ENCODE measurements around the gene SLC25A31.

The SLC25A31 gene

GRCh38 chr4:127791391-127791790, 61.2 kb downstream of the SLC25A31 start:
- in situ Hi-C loops (cut with HindIII; ENCODE audit: low sequenced_read_pairs) = no loop called here
- DNase-seq (ENCODE audit: low read depth) = no peak
- H3K4me3 ChIP-seq (ENCODE audit: low read depth, low read length) = no peak overlapping the region
- no peak for TF ChIP-seq CTCF (IDR thresholded peaks at IDR 0.05; ENCODE audit: low read depth, low read length, missing control alignments)

DNA sequence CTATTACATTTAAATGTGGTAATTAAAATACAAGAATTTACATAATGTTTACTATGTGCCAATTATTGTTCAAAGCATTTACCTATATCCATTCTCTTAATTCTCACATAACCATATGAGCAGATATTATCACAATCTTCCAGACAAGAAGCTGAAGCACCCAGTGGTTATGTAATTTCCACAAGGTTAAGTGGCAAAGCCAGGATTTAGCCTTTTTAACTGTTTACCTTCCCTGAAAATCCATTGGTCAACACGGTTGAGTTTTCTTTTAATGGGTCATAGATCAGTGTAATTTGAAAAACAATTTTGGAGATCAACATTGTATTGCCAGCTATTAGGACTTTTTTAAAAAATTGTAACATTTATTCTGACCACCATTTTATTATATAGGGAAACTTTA, 63.3 kb downstream of the SLC25A31 start:
- DNase-seq (ENCODE audit: low read depth) = no peak
- no peak for TF ChIP-seq CTCF (IDR thresholded peaks at IDR 0.05; ENCODE audit: low read depth, low read length, missing control alignments)
- no peak overlapping the region for H3K4me3 ChIP-seq (ENCODE audit: low read depth, low read length)
- in situ Hi-C loops (cut with HindIII; ENCODE audit: low sequenced_read_pairs) = no loop called here

DNA sequence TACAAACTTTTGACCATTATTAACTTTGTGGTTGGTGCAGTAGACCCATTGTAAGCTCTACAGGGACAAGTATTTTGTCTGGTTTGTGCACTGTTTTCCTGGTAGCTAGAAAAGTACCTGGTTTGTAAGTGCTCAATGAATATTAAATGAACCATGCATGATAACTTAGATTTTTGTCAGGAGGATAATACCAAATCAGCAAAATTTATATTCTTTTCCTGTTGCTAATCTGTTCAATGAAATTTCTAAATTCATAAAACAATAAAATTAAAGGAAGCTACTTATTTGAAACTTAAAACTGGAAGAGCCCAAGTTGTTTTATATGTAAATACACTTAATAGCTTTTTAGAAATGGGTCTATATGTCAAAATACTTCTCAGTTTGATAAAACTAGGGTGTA, 69.5 kb downstream of the SLC25A31 start:
- in situ Hi-C loops (cut with HindIII; ENCODE audit: low sequenced_read_pairs) = no loop called here
- no peak for TF ChIP-seq CTCF (IDR thresholded peaks at IDR 0.05; ENCODE audit: low read depth, low read length, missing control alignments)

DNA sequence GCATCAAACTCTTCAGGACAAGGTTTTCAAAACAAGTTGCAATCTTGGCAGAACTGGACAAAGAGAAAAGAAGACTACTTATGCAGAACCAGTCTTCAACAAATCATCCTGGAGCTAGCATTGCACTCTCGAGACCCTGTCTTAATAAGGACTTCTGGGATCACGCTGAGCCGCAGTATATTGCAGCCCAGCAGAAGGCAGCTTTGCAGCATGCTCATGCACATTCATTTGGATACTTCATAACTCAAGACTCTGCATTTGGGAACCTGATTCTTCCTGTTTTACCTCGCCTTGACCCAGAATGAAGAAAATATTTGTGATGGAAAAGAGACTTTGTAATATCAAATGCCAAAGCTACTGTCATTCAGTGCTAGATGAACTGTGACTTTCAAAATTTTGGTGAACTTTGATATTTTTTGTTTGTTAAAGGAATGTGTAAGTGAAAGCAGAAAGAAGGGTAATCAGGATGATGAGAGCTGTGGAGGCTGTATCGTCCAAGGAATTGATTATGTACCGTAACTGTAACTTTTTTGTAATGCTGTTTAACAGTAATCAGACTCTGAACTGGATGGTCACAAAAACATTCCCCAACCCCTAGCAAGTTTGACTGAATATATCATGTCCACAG, 79.1 kb downstream of the SLC25A31 start:
- no peak for DNase-seq (ENCODE audit: low read depth)
- no peak overlapping the region for H3K4me3 ChIP-seq (ENCODE audit: low read depth, low read length)
- in situ Hi-C loops (cut with HindIII; ENCODE audit: low sequenced_read_pairs) = no loop called here
- TF ChIP-seq CTCF (IDR thresholded peaks at IDR 0.05; ENCODE audit: low read depth, low read length, missing control alignments) = peak; percentile 34

More for the DNA sequence above, 69.5 kb downstream of the SLC25A31 start:
- no peak for DNase-seq (ENCODE audit: low read depth)
- H3K4me3 ChIP-seq (ENCODE audit: low read depth, low read length) = no peak overlapping the region

DNA sequence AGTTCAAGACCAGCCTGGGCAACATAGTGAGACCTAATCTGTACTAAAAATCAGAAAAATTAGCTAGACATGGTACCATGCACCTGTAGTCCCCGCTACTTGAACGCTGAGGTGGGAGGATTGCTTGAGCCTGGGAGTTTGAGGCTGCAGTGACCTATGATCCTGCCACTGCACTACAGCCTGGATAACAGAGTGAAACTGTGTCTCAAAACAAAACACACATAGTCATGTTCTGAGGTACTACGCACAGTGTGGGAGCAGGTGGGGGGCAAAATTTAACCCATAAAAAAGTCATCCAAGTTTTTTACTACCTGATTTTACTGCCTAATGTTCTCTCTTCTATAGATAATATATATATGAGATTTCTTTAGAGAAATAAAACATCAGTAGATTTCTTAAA, 80.4 kb downstream of the SLC25A31 start:
- in situ Hi-C loops (cut with HindIII; ENCODE audit: low sequenced_read_pairs) = no loop called here
- DNase-seq (ENCODE audit: low read depth) = no peak
- no peak overlapping the region for H3K4me3 ChIP-seq (ENCODE audit: low read depth, low read length)
- TF ChIP-seq CTCF (IDR thresholded peaks at IDR 0.05; ENCODE audit: low read depth, low read length, missing control alignments) = no peak

DNA sequence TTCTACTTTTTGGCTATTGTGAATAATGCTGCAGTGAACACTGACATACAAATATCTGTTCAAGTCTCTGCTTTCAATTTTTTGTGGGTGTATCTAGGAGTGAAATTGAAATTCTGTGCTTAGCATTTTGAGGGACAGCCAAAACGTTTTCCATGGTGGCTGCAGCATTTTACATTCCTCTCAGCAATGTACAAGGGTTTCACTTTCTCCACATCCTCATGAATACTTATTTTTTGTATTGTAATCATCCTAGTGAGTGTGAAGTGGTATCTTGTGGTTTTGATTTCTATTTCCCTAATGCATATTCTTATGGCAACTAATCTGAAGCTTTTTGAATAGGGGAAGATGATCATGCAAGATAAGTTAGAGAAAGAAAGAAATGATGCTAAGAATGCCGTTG, 92.2 kb downstream of the SLC25A31 start:
- in situ Hi-C loops (cut with HindIII; ENCODE audit: low sequenced_read_pairs) = no loop called here
- DNase-seq (ENCODE audit: low read depth) = no peak
- no peak for TF ChIP-seq CTCF (IDR thresholded peaks at IDR 0.05; ENCODE audit: low read depth, low read length, missing control alignments)
- H3K4me3 ChIP-seq (ENCODE audit: low read depth, low read length) = no peak overlapping the region

All from astrocyte of the cerebellum (primary cell).